Measurements from ENCODE around the gene MOGAT2.
"Not testable (repeated sequence)": the region's sequence is repeated elsewhere in the genome, so short reads cannot be mapped to it uniquely, and the experiment has no call there.

Gene MOGAT2

DNA sequence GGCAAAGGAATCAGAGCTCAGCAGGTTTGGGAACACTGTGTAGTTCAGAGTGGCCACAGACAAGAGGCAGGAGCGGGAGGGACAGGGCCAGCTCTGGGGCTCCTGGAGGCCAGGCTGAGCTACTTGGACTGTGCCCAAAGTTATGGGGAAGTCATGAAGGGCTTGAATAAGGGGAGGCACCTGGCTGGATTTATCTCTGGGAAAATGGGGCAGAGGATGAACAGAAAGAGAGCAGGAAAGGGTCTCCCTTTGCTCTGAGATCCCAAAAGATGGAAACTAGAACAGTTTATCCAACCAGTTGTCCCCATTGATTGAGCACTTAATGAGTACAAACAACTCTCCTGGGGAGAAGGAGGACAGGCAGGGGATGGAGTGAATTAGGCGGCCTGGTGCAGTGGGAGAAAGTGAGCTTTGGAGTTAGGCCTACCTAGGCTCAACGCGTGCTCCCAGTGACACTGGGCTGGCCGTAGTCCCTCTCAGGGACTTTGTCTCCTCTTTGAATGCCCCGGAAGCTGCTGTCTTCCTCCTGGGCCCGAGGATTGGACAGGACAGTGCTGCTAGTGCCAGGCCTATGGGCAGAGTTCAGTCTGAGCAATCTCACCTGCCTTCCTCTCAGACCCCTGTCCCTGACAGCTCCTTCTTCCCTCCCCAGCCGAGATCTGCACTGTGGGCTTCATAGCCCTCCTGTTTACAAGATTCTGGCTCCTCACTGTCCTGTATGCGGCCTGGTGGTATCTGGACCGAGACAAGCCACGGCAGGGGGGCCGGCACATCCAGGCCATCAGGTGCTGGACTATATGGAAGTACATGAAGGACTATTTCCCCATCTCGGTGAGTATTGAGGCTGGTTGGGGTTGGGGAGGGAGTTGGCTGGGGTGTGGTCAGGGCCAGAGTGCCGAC lies 2.0 kb downstream of the MOGAT2 start:
- DNase-seq = no peak

DNA sequence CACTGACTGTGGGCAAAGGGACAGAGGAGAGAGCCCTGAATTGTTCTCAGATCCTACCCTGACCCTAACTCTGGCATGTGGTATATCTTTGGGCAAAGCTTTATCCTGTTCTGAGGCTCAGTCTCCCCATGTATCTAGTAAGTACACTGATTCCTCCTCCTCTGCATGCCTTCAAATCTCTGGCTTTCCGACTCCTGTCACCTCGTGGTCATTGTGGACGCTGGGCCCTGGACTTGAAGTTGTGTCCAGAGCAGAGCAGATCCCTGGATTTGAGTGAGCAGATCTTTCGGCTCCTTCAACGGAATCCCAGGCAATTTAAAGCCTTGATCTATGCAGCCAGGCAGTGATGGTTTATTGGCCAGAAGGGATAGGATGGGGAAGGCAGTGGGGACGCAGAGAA lies 3.0 kb downstream of the MOGAT2 start:
- no peak for DNase-seq

DNA sequence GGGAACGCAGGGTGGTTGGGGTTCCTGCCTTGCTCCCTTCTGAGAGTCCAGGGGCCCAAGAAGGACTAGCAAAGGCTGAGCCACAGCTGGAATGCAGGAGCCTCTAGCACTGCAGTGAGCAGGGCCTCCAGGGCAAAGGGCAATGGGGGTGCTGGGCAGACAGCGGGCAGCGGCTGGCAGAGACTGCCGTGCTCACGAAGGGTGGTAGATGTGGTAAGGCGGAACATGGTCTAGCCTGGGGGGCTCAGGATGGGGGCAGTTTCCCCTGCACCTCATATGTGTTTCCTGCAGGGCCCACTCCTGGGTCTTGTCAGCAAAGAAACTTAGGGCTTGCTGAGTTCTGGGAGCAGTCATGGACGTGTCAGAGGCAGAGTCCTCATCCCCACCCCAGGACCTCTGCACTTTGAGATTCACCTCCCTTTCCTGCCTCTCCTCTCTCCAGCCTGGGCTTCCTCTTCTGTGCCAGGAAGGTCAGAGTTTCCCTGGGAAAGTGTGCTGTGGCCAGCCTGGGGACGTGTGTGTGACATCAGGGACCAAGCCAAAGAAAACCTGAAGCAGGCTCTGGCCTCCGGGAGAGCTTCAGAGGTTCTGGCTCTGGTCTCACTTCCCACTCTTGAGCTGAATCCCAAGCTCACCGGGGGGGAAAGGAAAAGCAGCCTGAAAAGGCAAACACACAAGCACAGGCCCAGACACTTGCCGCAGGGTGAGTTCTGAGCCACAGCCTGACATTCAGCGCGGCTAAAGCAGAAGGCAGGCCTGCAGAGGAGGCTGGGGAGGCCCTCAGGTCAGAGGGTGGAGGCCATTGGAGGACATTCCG lies 4.4 kb downstream of the MOGAT2 start:
- DNase-seq = no peak

DNA sequence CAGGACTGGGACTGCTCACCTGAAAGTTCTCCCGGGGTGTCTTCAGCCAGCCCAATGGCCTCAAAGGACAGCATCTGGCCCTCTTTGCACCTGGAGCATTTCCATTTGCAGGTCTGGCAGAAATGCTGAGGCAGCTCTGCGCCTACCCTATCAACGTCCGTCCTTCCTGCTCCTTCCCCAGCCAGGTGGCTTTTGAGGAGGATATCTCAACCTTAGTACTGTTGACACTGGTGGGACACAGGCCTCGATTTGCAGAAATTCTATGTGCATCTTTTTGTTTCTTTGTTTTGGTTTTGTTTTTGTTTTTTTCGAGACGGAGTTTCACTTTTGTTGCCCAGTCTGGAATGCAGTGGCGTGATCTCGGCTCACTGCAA lies 5.0 kb downstream of the MOGAT2 start:
- DNase-seq = no peak

DNA sequence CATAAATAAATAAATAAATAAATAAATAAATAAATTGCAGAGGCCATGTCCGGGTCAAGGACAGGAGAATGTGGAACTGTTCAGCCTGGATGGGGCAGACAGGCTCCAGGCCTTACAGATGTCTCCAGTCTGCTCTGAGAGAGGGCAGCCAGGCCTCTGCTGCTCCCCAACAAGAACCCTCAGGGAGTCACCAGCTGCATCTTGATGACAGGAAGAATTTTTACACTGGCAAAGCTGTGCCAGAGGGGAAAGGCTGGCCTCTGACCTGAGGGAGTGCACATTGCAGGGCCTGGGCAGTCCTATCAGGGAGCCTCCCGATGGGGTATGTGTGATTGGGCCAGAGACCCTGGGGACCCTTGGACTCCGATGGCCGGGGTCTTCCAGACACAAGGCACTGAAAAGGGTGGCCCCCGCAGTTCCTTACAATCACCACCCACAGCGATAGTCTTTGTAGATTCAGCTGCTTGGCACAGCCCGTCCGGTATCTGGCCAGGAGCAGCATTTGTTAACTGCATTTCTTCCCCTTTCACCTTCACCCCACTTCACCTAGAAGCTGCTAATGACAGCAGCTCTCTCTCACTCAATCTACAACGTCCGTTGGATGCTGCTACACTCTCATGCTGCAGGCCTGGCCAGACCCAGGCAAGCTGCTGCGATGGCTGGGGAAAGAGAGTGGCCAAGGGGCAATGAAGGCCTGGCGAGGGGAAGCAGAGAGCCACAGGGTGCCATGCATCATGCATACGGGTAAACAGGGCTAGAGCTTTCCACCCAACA lies 8.1 kb downstream of the MOGAT2 start:
- no peak for DNase-seq

DNA sequence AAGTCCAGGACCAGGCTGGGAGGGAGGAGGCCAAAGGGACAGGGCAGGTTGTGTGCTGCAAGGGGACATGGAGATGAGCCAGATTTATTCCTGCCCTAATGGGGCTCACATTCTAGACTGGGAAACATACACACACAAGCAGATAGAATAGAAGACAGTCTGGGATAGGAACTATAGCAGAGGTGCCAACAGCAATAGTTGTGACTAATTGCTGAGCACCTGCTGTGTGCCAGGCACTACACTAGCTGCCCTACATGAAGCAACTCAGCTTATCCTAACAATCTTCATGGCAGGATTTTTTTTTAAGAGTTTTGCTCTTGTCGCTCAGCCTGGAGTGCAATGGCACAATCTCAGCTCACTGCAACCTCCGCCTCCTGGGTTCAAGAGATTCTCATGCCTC lies 11.4 kb downstream of the MOGAT2 start:
- no peak for DNase-seq

DNA sequence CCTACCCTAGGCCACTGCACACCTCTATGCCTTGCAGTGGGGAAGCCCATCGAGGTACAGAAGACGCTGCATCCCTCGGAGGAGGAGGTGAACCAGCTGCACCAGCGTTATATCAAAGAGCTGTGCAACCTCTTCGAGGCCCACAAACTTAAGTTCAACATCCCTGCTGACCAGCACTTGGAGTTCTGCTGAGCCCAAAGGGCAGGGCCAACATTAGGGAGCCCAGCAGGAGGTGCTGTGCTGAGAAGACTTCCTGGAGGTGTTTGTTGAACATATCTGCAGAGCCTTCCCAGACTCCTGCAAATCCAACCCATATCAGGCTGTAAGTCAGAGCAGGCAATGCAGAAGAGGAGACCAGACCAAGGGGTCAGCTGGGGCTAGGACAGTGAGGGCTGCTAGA lies 13.5 kb downstream of the MOGAT2 start:
- DNase-seq = no peak

DNA sequence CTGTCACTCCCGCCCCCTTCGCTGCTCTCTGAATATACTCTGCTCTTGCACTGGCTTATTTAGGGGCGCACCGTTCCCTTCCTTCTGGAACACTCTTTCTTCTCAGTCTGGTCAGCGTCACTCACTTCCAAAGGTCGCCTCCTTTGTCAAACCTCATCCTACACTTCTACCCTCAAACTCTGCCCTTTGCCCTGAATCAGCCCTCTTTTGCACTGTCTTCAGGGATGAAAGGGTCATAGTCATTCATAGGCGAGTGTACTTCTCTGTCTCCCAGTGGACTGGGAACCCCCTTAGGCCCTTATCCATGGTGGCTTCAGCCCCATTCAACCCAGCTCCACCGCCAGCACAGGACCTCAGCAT lies 15.4 kb downstream of the MOGAT2 start:
- no peak for DNase-seq

DNA sequence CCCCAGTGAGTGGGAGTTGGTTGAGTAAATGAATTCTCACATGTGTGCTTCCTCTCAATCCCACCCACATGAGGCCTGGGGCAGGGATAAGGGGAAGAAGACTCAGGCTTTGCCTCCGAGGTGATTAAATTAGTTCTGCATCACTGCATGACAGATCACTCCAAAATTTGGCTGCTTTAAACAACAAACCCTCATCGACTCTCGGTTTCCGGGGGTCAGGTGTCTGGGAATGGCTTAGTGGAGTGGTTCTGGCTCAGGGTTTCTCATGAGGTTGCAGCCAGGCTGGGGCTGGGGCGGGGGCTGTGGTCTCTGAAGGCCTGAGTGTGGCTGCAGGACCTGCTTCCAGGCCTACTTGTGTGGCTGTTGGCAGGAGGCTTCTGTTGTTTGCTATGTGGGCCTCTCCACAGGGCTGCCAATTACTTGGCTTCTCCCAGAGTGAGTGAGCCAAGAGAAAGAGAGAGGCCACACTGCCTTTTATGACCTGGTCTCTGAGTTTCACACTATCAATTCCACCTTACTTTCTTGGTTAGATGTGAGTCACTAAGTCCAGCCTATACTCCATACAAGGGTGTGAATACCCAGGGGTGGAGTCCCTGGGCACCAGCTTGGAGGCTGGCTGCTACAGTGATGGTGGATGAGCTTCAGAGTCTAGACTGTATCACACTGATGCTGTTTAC lies 15.9 kb downstream of the MOGAT2 start:
- no peak for DNase-seq

DNA sequence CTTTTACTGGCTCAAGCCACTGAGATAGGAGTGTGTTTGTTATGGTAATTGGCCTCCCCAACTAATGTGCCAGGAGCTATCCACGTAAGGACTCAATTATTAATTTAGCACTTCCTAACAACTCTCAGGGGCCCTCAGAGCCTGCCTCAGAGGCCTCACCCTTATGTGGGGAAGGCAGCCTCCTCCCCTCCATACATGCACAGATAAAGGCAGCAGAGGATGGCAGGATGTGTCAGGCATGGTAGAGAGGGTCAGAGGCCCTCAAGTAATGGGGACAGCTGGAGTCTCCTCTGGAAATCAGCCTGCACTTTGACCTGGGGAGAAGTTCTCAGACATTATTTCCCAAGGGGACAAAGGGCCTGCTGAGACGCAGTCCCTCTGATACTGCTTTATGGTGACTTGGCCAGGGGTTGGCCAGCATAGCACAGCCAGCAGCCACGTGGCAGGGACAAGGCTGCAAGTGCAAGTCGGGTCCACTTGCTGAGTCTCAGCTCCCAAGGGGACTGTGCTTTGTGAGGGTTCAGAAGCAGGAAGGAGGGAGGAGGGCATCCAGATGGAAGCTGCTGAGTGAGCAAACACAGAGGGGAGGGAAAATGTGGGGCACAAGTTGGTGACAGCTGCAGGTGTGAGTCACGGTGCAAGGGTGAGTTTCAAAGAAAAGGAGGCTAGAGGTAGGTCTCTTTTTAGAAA lies 17.0 kb downstream of the MOGAT2 start:
- no peak for DNase-seq

DNA sequence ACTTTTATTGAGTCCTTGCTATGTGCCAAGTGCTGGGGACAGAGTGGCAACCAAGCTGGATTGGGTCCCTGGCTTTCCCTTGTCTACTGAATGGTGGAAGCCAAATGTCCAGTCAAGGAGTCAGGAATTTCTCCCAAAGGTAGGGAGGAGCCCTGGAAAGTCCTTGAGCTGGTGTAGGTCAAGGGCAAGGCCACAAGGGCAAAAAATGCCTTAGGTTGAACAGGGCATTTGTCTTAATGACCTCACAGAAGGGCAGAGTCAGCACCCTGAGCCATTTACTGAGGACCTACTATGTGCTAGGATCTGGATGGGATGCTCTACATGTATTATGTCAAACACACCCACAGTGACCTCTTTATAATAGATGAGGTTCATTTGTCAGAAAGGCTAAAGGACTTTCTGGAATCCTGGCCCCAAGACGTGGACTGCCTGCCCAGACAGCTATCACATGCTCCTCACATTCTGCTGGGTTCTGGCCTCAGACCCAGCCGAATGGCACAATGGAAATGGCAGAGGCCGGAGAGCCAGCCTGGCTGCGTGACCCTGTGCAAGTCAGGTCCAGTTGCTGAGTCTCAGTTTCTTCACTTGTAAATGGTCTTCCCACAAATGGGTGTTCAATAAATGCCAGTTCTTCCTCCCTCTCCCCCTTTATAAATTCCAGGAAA lies 17.7 kb downstream of the MOGAT2 start:
- DNase-seq = no peak

DNA sequence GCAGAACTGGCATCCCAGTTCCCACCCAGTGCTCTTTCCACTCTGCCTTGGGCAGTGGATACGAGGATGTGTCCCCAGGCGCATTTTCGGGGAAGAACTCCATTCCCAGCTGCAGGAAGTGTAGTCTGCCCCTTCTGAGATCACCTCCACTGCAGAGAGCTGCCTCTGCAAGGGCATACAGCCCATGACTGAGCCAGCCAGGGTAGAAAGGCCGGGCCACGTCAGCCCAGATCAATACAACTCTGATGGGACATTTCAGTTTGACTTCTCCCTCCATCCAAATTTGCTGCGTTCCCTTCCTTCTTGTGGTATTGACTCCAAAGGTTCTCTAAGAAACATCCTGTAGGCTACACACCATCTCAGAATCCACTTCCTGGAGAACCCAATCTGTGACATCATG lies 19.7 kb downstream of the MOGAT2 start:
- DNase-seq = no peak

DNA sequence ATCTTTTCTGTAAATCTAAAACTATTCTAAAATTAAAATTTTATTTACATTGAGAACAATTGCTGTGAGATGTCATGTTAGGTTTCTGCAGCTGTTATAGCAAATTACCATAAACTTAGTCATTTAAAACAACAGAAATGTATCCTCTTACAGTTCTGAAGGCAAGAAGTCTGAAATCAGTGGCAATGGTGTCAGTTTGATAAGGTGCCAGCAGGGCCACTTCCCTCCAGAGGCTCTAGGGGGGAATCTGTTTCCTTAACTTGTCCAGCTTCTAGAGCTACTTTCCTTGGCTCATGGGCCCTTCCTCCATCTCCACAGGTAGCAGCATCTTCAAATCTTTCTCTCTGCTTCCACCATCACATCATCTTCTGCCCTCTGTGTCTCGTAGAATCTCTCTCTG lies 23.0 kb downstream of the MOGAT2 start:
- DNase-seq = no peak

DNA sequence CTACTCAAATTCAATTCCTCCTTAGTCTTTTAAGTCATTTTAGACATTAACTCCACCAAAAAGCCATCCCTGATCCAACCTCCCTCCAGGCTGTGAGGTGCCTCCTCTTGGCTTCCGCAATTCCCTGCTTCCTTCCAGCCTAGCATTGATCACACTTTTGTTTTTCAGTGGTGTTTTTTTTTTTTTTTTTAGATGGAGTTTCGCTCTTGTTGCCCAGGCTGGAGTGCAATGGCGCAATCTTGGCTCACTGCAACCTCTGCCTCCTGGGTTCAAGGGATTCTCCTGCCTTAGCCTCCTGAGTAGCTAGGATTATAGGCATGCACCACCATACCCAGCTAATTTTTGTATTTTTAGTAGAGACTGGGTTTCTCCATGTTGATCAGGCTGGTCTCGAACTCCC lies 25.5 kb downstream of the MOGAT2 start:
- DNase-seq = not testable (repeated sequence)

DNA sequence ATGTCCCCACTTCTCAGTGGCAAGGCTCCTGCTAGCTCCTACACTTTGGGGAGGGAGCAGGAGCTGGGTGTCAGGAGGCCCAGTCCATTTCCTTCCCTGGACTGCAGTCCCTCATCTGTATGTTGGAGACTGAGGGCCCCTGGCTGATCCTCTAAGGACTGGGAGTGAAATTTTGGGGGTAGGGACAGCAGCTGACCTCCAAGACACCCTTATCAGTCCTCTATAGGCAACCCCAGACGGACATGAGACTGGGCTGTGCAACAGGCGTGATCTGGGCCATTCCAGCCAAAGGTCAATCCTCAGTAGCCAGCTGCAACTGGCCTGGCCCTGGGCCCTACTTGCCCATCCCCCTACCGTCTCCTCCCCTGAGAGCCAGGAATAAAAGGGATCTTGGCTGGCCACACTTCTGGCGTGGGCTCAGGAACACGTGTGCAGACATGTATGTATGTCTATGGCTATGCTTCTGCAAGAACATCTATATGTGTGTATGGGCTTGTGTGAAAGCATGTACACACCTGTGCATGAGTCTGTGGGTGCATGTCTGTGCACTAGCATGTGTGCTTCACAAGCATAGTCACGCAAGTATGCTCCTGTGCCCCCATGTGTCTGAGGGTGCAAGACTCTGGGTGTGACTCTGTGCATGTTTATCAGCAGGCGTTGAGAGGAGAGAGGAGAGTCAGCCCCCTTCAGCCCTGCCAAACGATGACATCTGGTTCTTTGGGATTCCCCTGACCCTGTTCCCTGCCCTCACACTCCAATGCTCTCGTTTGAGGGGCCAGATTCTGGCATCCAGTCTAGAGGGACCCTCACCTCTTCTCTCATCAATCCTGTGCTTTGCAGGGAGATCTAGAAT lies 26.3 kb downstream of the MOGAT2 start:
- no peak for DNase-seq

DNA sequence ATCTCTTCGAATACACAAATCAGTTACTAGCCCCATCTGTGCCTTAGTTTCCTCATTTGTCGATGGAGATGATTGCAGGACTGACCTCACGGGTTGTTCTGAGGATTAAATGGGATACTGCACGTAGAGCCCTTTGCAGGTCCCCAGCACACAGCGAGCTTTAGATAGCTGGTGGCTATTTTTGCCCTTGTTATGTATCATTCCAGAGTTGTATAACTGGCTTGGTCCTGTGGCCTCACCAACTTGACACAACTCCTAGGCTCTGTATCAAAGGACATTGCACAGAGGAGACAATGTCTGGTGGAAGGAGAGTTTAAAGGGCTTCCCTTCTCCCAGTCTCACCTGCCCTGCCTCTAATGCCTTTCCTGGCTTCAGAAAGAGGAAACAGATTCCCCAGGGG lies 28.2 kb downstream of the MOGAT2 start:
- DNase-seq = no peak

DNA sequence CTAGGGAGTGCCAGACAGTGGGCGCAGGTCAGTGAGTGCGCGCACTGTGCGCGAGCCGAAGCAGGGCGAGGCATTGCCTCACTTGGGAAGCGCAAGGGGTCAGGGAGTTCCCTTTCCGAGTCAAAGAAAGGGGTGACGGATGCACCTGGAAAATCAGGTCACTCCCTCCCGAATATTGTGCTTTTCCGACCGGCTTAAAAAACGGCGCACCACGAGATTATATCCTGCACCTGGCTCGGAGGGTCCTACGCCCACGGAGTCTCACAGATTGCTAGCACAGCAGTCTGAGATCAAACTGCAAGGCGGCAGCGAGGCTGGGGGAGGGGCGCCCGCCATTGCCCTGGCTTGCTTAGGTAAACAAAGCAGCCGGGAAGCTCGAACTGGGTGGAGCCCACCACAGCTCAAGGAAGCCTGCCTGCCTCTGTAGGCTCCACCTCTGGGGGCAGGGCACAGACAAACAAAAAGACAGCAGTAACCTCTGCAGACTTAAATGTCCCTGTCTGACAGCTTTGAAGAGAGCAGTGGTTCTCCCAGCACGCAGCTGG lies 31.2 kb downstream of the MOGAT2 start:
- DNase-seq = not testable (repeated sequence)

DNA sequence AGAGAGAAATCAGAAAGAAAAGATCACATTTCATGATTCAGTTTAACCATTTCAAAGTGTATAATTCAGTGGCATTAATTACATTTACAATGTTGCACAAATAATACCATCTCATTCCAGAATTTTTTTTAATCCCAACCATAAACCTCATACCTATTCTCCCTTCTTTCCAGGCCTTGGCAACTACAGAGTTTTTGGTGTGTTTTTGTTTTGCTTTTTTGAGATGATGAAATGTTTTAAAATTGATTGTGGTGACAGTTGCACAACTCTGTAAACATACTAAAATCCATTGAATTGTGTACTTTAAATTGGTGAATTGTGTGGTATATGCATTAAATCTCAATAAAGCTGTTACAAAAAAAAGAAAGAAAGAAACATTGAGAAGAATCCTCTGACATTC lies 37.3 kb downstream of the MOGAT2 start:
- not testable (repeated sequence) for DNase-seq

DNA sequence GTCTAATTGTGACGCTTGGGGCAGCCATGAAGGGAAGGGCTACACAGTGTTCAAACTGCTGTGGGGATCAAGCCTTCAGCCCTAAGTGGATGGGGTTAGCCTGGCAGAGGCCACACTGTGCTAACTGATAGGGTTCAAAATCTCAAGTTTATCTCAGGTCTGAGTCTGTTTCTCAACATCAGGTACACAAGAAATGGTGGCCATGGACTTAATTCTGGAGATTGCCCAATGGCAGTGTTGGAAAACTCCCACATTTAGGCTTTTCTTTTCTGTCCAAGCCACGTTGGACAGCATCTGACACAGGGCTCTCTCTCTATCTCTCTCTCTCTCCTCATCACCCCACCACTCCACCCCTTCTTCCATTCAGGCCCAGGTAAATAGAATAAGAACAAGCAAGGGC lies 40.0 kb downstream of the MOGAT2 start:
- DNase-seq = no peak

DNA sequence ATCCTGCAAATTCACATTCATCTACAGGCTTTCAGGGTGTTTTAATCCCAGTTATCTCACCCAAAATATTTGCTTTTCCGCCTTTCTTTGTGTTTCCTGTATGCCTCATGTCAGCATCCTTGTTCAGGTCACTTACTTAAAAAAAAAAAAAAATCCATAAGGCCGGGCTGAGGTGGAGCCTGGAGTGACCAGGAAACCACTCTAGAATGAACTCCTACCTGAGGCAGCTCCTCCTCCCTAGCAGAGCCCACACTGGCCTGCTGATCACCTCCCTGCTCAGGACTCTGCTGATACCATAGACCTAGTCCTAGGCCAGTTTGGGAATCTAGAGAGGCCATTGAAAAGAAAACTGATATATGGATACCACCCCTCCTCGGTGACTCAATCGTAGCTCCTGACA lies 42.2 kb downstream of the MOGAT2 start:
- DNase-seq = no peak
